HL-60 (cell line): Measurements from ENCODE around the gene FAT1.

Source experiments
- GABPA ChIP-seq: IDR thresholded peaks from 2 replicates; pipeline ENCODE4 v1.6.1; 2012; ENCODE audit warnings: low read depth
- POLR2AphosphoS5 ChIP-seq: IDR thresholded peaks from 2 replicates; pipeline ENCODE4 v1.6.1; 2012; ENCODE audit warnings: low read depth
- SPI1 ChIP-seq: IDR thresholded peaks from 2 replicates; pipeline ENCODE4 v1.6.1; 2012; ENCODE audit warnings: low read depth, mild to moderate bottlenecking, borderline replicate concordance
- TF ChIP-seq, protein P1 (sequence below): IDR thresholded peaks from one replicate; pipeline ENCODE4 v1.5.1; 2011; ENCODE audit warnings: low read length, control low read depth, inconsistent platforms; ENCODE audit not compliant: insufficient read depth
- TF ChIP-seq, protein P2 (sequence below): IDR thresholded peaks from 2 replicates; pipeline ENCODE4 v1.6.1; 2012; ENCODE audit warnings: low read depth; ENCODE audit not compliant: insufficient replicate concordance

DNA sequence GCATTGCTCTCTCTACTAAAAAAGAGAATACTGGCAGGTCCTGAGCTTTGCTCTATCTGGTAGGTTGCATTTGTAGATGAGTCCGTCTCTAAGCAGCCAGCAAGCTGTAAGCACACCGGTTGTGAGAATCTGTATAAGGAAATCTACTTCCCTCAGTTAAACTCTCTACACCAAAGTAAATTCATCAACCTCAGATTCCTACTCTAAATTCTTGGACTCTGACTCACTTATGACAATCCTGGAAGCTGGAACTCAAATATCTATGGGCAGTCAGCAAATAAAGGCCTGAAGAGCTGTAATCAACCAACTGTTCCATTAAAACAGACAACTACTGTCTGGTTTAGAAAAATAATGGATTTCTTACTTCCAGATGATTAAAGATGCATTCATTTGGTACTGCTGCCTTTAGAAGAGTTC lies 37.9 kb downstream of the FAT1 start:
- TF ChIP-seq, protein P1, sequence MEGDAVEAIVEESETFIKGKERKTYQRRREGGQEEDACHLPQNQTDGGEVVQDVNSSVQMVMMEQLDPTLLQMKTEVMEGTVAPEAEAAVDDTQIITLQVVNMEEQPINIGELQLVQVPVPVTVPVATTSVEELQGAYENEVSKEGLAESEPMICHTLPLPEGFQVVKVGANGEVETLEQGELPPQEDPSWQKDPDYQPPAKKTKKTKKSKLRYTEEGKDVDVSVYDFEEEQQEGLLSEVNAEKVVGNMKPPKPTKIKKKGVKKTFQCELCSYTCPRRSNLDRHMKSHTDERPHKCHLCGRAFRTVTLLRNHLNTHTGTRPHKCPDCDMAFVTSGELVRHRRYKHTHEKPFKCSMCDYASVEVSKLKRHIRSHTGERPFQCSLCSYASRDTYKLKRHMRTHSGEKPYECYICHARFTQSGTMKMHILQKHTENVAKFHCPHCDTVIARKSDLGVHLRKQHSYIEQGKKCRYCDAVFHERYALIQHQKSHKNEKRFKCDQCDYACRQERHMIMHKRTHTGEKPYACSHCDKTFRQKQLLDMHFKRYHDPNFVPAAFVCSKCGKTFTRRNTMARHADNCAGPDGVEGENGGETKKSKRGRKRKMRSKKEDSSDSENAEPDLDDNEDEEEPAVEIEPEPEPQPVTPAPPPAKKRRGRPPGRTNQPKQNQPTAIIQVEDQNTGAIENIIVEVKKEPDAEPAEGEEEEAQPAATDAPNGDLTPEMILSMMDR = no peak
- TF ChIP-seq, protein P2, sequence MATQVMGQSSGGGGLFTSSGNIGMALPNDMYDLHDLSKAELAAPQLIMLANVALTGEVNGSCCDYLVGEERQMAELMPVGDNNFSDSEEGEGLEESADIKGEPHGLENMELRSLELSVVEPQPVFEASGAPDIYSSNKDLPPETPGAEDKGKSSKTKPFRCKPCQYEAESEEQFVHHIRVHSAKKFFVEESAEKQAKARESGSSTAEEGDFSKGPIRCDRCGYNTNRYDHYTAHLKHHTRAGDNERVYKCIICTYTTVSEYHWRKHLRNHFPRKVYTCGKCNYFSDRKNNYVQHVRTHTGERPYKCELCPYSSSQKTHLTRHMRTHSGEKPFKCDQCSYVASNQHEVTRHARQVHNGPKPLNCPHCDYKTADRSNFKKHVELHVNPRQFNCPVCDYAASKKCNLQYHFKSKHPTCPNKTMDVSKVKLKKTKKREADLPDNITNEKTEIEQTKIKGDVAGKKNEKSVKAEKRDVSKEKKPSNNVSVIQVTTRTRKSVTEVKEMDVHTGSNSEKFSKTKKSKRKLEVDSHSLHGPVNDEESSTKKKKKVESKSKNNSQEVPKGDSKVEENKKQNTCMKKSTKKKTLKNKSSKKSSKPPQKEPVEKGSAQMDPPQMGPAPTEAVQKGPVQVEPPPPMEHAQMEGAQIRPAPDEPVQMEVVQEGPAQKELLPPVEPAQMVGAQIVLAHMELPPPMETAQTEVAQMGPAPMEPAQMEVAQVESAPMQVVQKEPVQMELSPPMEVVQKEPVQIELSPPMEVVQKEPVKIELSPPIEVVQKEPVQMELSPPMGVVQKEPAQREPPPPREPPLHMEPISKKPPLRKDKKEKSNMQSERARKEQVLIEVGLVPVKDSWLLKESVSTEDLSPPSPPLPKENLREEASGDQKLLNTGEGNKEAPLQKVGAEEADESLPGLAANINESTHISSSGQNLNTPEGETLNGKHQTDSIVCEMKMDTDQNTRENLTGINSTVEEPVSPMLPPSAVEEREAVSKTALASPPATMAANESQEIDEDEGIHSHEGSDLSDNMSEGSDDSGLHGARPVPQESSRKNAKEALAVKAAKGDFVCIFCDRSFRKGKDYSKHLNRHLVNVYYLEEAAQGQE = no peak
- TF ChIP-seq POLR2AphosphoS5 (no peak), GABPA (no peak), SPI1 (no peak)
